IMR-90 (cell line): ENCODE results near the gene MPP1.

Source experiments
- BHLHE40 ChIP-seq: fragments of 150-350 bp; IDR thresholded peaks from 2 replicates; pipeline ENCODE4 v1.6.1; 2016; ENCODE audit warnings: mild to moderate bottlenecking, low read depth, low read length
- CEBPB ChIP-seq: IDR thresholded peaks from 2 replicates; pipeline ENCODE4 v1.6.1; 2012; ENCODE audit warnings: low read depth, low read length, improper control_type of control experiment
- MXI1 ChIP-seq: IDR thresholded peaks from 2 replicates; pipeline ENCODE4 v1.6.1; 2012; ENCODE audit warnings: low read depth, mild to moderate bottlenecking, low read length, moderate library complexity, borderline replicate concordance
- POLR2A ChIP-seq: IDR thresholded peaks from 2 replicates; pipeline ENCODE4 v1.6.1; 2012; ENCODE audit warnings: mild to moderate bottlenecking, low read depth, low read length
- SMC3 ChIP-seq: fragments of 150-350 bp; IDR thresholded peaks from 2 replicates; pipeline ENCODE4 v1.6.1; 2016; ENCODE audit warnings: low read depth, mild to moderate bottlenecking, antibody characterized with exemption, low read length, moderate library complexity
- TF ChIP-seq, protein P1 (sequence below): conservative IDR thresholded peaks from 2 replicates; pipeline ENCODE4 v1.5.1; 2012; ENCODE audit warnings: mild to moderate bottlenecking, low read depth, low read length, improper control_type of control experiment
- TF ChIP-seq, protein P2 (sequence below): fragments of 150-350 bp; IDR thresholded peaks from 2 replicates; pipeline ENCODE4 v1.6.1; 2017; ENCODE audit warnings: mild to moderate bottlenecking, antibody characterized with exemption, low read length, low read depth

DNA sequence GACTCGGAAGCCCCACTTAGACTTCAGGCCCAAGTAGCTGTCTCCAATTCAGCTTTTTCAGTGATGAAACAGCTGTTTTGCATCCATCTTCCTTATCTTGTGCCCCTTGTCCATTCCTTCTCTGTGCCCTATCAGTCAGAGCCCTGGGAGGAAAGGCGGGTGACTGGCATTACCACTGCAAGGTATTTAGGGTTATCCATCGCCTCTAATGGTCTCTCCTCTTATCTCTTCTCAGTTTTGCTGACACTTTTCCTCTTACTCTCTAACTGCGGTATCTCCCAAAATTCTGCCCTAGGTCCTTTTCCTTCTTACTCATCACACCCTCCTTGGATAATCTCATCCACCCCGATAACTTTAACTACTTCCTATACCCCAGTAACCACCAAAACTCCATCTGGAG lies 68.1 kb downstream of the MPP1 start:
- TF ChIP-seq, protein P1, sequence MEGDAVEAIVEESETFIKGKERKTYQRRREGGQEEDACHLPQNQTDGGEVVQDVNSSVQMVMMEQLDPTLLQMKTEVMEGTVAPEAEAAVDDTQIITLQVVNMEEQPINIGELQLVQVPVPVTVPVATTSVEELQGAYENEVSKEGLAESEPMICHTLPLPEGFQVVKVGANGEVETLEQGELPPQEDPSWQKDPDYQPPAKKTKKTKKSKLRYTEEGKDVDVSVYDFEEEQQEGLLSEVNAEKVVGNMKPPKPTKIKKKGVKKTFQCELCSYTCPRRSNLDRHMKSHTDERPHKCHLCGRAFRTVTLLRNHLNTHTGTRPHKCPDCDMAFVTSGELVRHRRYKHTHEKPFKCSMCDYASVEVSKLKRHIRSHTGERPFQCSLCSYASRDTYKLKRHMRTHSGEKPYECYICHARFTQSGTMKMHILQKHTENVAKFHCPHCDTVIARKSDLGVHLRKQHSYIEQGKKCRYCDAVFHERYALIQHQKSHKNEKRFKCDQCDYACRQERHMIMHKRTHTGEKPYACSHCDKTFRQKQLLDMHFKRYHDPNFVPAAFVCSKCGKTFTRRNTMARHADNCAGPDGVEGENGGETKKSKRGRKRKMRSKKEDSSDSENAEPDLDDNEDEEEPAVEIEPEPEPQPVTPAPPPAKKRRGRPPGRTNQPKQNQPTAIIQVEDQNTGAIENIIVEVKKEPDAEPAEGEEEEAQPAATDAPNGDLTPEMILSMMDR = no peak
- no peak for TF ChIP-seq MXI1
- no peak for TF ChIP-seq POLR2A
- TF ChIP-seq BHLHE40 = no peak
- TF ChIP-seq, protein P2, sequence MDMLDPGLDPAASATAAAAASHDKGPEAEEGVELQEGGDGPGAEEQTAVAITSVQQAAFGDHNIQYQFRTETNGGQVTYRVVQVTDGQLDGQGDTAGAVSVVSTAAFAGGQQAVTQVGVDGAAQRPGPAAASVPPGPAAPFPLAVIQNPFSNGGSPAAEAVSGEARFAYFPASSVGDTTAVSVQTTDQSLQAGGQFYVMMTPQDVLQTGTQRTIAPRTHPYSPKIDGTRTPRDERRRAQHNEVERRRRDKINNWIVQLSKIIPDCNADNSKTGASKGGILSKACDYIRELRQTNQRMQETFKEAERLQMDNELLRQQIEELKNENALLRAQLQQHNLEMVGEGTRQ = no peak
- no peak for TF ChIP-seq SMC3
- TF ChIP-seq CEBPB = no peak
